ENCODE data around the gene PARP3.

GRCh38 chr3:51987568-51987967 is 45.4 kb downstream of the PARP3 start:
- TF ChIP-seq CTCF (IDR thresholded peaks at IDR 0.05; ENCODE audit: control extremely low read depth in 1 of 3, insufficient read depth in 1 of 3, low read depth in 1 of 3, low read length in 3 of 3) (no peak), EP300 (IDR thresholded peaks at IDR 0.05; ENCODE audit: borderline replicate concordance in 1 of 2, low read depth in 2 of 2, low read length in 2 of 2) (no peak), GABPA (IDR thresholded peaks at IDR 0.05; ENCODE audit: borderline replicate concordance, insufficient read depth, low read length) (no peak), RAD21 (IDR thresholded peaks at IDR 0.05 in 1 of 2, conservative IDR thresholded peaks at IDR 0.05 in 1 of 2; ENCODE audit: low read depth in 2 of 2, low read length in 2 of 2) (no peak)
